Activated CD8-positive, alpha-beta T cell treated with anti-CD3 and anti-CD28 coated beads for 36 hours (primary cell): Measurements from ENCODE around the gene CARM1. TPM values are rescaled to one million over a fixed set of nuclear protein-coding genes. Genes with fewer than 3 reads are reported as not detected.

Experiments
- ATAC-seq: fragments of 200-7000 bp; cut with Tn5 transposase; one replicate; pipeline ENCODE4 v1.10.0; 2021; ENCODE audit warnings: mild to moderate bottlenecking, moderate library complexity
- CTCF ChIA-PET: fragments of 350-600 bp; sonication (Branson Sonifier 250); formaldehyde crosslinking; loops from one replicate; lab custom pipeline; 2021; ENCODE audit warnings: antibody characterized with exemption; lab: Charles Lee
- POLR2A ChIA-PET: fragments of 350-600 bp; sonication (Branson Sonifier 250); formaldehyde crosslinking; loops from one replicate; lab custom pipeline; 2021; ENCODE audit warnings: antibody characterized with exemption; lab: Charles Lee
- DNase-seq: peaks from one replicate; pipeline ENCODE4 v3.0.0-alpha.2; 2020
- H3K27ac Mint-ChIP-seq: one replicate; pipeline ENCODE4 v1.8.0; 2021; ENCODE audit warnings: mild to moderate bottlenecking, mixed read lengths
- H3K27me3 Mint-ChIP-seq: one replicate; pipeline ENCODE4 v1.8.0; 2021; ENCODE audit warnings: mixed read lengths
- H3K36me3 Mint-ChIP-seq: one replicate; pipeline ENCODE4 v1.8.0; 2021; ENCODE audit warnings: low read depth, mixed read lengths
- H3K4me1 Mint-ChIP-seq: one replicate; pipeline ENCODE4 v1.8.0; 2021; ENCODE audit warnings: low read depth, mixed read lengths
- H3K4me3 Mint-ChIP-seq: one replicate; pipeline ENCODE4 v1.8.0; 2021; ENCODE audit warnings: mild to moderate bottlenecking, moderate library complexity, mixed read lengths
- H3K9me3 Mint-ChIP-seq: one replicate; pipeline ENCODE4 v1.8.0; 2021; ENCODE audit warnings: mixed read lengths
- intact Hi-C: fragments of 100-400 bp; cut with micrococcal nuclease; formaldehyde crosslinking; loops from one replicate; pipeline ENCODE4 v1.10.0; 2022
- total RNA-seq, 2 experiments: library from RNA; stranded (reverse); gene quantifications; one replicate each; pipeline ENCODE4 v1.2.3, GENCODE V29; 2021
- TF ChIP-seq, protein P1 (sequence below): fragments of 200-600 bp; IDR thresholded peaks from one replicate; pipeline ENCODE4 v1.8.0; 2022; ENCODE audit warnings: antibody characterized with exemption, mild to moderate bottlenecking

CARM1 gene
- total RNA-seq, 2 experiments from 2014 or later = 95.1 to 95.4 TPM

GRCh38 chr19:10831987-10832938 is 39.1 kb upstream of the CARM1 start:
- Mint-ChIP-seq H3K27ac (no peak overlapping the region), H3K4me1 (peaks cover 16% of the 10 kb centered on the region)

DNA sequence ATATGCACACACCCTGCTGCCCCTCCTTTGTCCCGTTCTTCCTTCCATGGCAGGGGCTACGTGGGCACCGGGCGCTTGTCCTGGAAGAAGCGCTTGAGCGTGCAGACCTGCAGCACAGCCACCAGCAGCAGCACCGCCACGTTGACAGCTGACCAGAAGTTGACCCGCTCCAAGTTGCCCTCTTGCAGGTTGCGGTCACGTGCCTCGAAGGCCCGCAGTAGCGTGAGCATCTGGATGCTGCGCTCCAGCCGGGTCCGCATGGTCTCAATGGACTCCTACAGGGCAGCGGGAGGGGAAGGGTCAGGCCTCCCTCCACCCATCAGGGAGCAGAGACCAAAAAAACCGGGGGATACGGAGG is 38.4 kb upstream of the CARM1 start:
- Mint-ChIP-seq H3K36me3 (peaks cover 16% of the 10 kb centered on the region), H3K27me3 (no peaks in the 10 kb centered on the region), H3K9me3 (peaks cover 10% of the 10 kb centered on the region), H3K27ac (no peak overlapping the region), H3K4me3 (no peak overlapping the region), H3K4me1 (peaks cover 16% of the 10 kb centered on the region)
- ChIA-PET CTCF (no interaction called here), POLR2A (no interaction called here)
- ATAC-seq (no peak), DNase-seq (no peak)
- intact Hi-C loops = no loop called here
- TF ChIP-seq, protein P1, sequence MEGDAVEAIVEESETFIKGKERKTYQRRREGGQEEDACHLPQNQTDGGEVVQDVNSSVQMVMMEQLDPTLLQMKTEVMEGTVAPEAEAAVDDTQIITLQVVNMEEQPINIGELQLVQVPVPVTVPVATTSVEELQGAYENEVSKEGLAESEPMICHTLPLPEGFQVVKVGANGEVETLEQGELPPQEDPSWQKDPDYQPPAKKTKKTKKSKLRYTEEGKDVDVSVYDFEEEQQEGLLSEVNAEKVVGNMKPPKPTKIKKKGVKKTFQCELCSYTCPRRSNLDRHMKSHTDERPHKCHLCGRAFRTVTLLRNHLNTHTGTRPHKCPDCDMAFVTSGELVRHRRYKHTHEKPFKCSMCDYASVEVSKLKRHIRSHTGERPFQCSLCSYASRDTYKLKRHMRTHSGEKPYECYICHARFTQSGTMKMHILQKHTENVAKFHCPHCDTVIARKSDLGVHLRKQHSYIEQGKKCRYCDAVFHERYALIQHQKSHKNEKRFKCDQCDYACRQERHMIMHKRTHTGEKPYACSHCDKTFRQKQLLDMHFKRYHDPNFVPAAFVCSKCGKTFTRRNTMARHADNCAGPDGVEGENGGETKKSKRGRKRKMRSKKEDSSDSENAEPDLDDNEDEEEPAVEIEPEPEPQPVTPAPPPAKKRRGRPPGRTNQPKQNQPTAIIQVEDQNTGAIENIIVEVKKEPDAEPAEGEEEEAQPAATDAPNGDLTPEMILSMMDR = no peak

More at GRCh38 chr19:10831987-10832938, 39.1 kb upstream of the CARM1 start:
- POLR2A ChIA-PET = interaction anchor here (0.8 to 1.1 kb wide), 3 partner anchors 11 to 123 kb away, joined by 3 read pairs; no protein-coding TSS in a partner anchor
- CTCF ChIA-PET = interaction anchor here (1.3 kb wide), 1 partner anchor 32 kb away, joined by 3 read pairs; no protein-coding TSS in a partner anchor
- Mint-ChIP-seq H3K27me3 (no peaks in the 10 kb centered on the region), H3K36me3 (peaks cover 16% of the 10 kb centered on the region), H3K9me3 (peaks cover 10% of the 10 kb centered on the region), H3K4me3 (no peak overlapping the region)
- ATAC-seq = no peak
- intact Hi-C loops = no loop called here
- no peak for DNase-seq
- TF ChIP-seq, protein P1 = no peak

- Mint-ChIP-seq H3K36me3 (peaks cover 14% of the 10 kb centered on the region), H3K9me3 (peaks cover 10% of the 10 kb centered on the region), H3K4me3 (peak overlapping the region; percentile 98), H3K27me3 (no peaks in the 10 kb centered on the region), H3K27ac (peak overlapping the region; percentile 99), H3K4me1 (peaks cover 16% of the 10 kb centered on the region)
- intact Hi-C loops = no loop called here
- DNase-seq = no peak
- POLR2A ChIA-PET = interaction anchor here (0.5 to 2.6 kb wide), 10 partner anchors 14 to 269 kb away, joined by 3 to 12 read pairs (median 4); no protein-coding TSS in a partner anchor
- TF ChIP-seq, protein P1 = no peak
- CTCF ChIA-PET = interaction anchor here (0.8 to 3.6 kb wide), 9 partner anchors 22 to 135 kb away, joined by 3 to 40 read pairs (median 4); partner anchors contain the start of gene DNM2
- ATAC-seq = no peak
Measured at GRCh38 chr19:10835089-10835753, 36.1 kb upstream of the CARM1 start.

DNA sequence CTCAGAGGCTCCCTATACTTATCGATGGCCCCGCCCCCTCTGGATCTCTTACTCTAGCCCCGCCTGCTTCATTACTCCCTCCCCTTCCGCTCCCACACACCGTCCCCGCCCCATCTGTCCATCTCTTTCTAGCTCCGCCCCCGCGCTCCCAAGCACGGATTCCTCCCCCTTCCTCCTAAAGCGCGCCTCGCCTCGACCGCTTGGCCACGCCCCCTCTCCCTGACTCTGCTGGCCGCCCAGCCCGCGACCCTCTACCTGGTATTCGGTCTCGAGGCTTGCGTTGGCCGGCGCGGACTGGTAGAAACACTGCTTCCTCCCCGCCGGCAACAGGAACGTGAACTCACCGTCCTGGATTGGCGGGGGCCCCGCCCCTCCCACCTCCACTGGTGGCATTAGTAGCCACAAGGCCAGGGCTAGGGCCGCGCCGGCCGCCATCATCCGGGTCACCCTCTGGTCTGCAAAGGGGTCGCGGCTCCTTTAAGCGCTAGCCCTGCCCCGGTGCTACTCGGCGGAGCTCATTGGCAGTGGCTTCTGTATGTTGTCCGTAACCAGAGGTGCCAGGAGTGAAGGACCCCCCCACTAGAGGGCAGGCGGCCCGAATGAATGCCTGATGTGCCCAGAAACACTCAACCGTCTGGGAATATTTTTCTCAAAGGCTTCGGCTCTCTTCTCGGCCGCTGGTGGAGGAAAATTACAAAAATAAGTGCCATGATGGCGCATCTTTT is 35.4 kb upstream of the CARM1 start, which contains the start of gene TMED1:
Gene TMED1 (minus strand): TSS at position 459 of the 725 bp plus-strand sequence. CDS start 21 bp downstream, at position 438.
- H3K27me3 Mint-ChIP-seq = no peaks in the 10 kb centered on the region
- intact Hi-C loops = no loop called here
- ATAC-seq = peak; percentile 92
- ChIA-PET POLR2A (interaction anchor here (0.6 to 2.6 kb wide), 13 partner anchors 15 to 269 kb away, joined by 3 to 12 read pairs (median 4); partner anchors contain the start of gene DNM2), CTCF (interaction anchor here (0.8 to 3.6 kb wide), 14 partner anchors 7 to 136 kb away, joined by 3 to 40 read pairs (median 3); partner anchors contain the start of gene DNM2)
- H3K36me3 Mint-ChIP-seq = peaks cover 14% of the 10 kb centered on the region
- H3K9me3 Mint-ChIP-seq = peaks cover 10% of the 10 kb centered on the region
- DNase-seq = peak; percentile 100
- TF ChIP-seq, protein P1 = no peak
- peak within 1 kb of the TSS; percentile 99 for H3K27ac Mint-ChIP-seq
- peaks cover 16% of the 10 kb centered on the region for H3K4me1 Mint-ChIP-seq
- H3K4me3 Mint-ChIP-seq = peak within 1 kb of the TSS; percentile 98
